ENCODE results near the gene TMEM273. TPM values are rescaled to one million over a fixed set of nuclear protein-coding genes. Genes with fewer than 3 reads are reported as not detected.

TMEM273 gene
- polyA plus RNA-seq, 1 of the 3 experiments (the other 2 are of a cell fraction), result not detected

- Histone ChIP-seq H2AFZ (ENCODE audit: low read depth) (no peak overlapping the region), H3K9me2 (no peaks in the 10 kb centered on the region), H3K9ac (no peak overlapping the region), H3K27me3 (ENCODE audit: insufficient read depth) (no peaks in the 10 kb centered on the region), H3F3A (replicated peaks; ENCODE audit: insufficient read depth) (no peaks in the 10 kb centered on the region), H3K4me3 (ENCODE audit: low read depth in 2 of 2, low read length in 1 of 2) (no peak overlapping the region), H3K4me2 (no peak overlapping the region), H3K4me1 (ENCODE audit: control insufficient read depth in 1 of 2, insufficient read depth in 2 of 2, low read depth in 1 of 2, low read length in 1 of 2) (no peaks in the 10 kb centered on the region), H3K27ac (ENCODE audit: low read depth in 2 of 2, low read length in 1 of 2) (no peak overlapping the region), H4K20me1 (ENCODE audit: insufficient read depth) (no peaks in the 10 kb centered on the region), H3K79me2 (ENCODE audit: insufficient read depth) (no peaks in the 10 kb centered on the region), H3K36me3 (replicated peaks in 1 of 2; ENCODE audit: control insufficient read depth in 1 of 2, insufficient read depth in 2 of 2, low read length in 1 of 2) (no peaks in the 10 kb centered on the region), H3K9me3 (no peaks in the 10 kb centered on the region)
- no peak for DNase-seq
- POLR2A ChIA-PET, result no interaction called here
- no peak for TF ChIP-seq GATA2 (CRISPR knock-in tag; IDR thresholded peaks at IDR 0.05)
- TF ChIP-seq FOSL2 (IDR thresholded peaks at IDR 0.05; ENCODE audit: borderline replicate concordance, low read depth), result no peak
- WGBS (ENCODE audit: low lambda C conversion rate), result 21% methylated on average over 4 of the region's 4 CpGs
- CTCF ChIA-PET, result interaction anchor here (1.1 to 1.5 kb wide), 2 partner anchors 13 to 286 kb away, joined by 3 to 4 read pairs; no protein-coding TSS in a partner anchor
Observed at GRCh38 chr10:49226594-49226993, 38.4 kb upstream of the TMEM273 start.

- H2AFZ ChIP-seq (ENCODE audit: low read depth), result no peak overlapping the region
- WGBS (ENCODE audit: low lambda C conversion rate), result 35% methylated on average over 8 of the region's 12 CpGs
- no peaks in the 10 kb centered on the region for H3F3A ChIP-seq (replicated peaks; ENCODE audit: insufficient read depth)
- no peak overlapping the region for H3K9ac ChIP-seq
- DNase-seq, result no peak
- H3K27me3 ChIP-seq (ENCODE audit: insufficient read depth), result no peaks in the 10 kb centered on the region
- no peaks in the 10 kb centered on the region for H4K20me1 ChIP-seq (ENCODE audit: insufficient read depth)
- ChIA-PET POLR2A (no interaction called here), CTCF (interaction anchor here (1.1 kb wide), 1 partner anchor 288 kb away, joined by 3 read pairs; no protein-coding TSS in a partner anchor)
- no peaks in the 10 kb centered on the region for H3K9me2 ChIP-seq
- H3K4me2 ChIP-seq, result no peak overlapping the region
- H3K9me3 ChIP-seq, result no peaks in the 10 kb centered on the region
- H3K27ac ChIP-seq (ENCODE audit: low read depth in 2 of 2, low read length in 1 of 2), result no peak overlapping the region
- no peak for TF ChIP-seq RCOR1 (IDR thresholded peaks at IDR 0.05; ENCODE audit: low read length)
- TF ChIP-seq USF2 (IDR thresholded peaks at IDR 0.05; ENCODE audit: borderline replicate concordance, low read depth, low read length), result no peak
- TF ChIP-seq CTCF (IDR thresholded peaks at IDR 0.05), result no peak
- no peak for TF ChIP-seq USF1 (IDR thresholded peaks at IDR 0.05; ENCODE audit: borderline replicate concordance, low read depth)
- TF ChIP-seq ELF1 (IDR thresholded peaks at IDR 0.05), result no peak
- no peak for TF ChIP-seq FOXJ3 (CRISPR knock-in tag; IDR thresholded peaks at IDR 0.05)
- no peak for TF ChIP-seq JUND (IDR thresholded peaks at IDR 0.05)
- no peak for TF ChIP-seq RFX5 (IDR thresholded peaks at IDR 0.05; ENCODE audit: low read length)
- no peak for TF ChIP-seq IRF3 (IDR thresholded peaks at IDR 0.05; ENCODE audit: low read depth, low read length)
- TF ChIP-seq NRF1 (IDR thresholded peaks at IDR 0.05; ENCODE audit: low read depth, low read length), result no peak
- TF ChIP-seq POLR2AphosphoS5 (IDR thresholded peaks at IDR 0.05; ENCODE audit: low read depth, low read length), result no peak
- TF ChIP-seq, protein P1, sequence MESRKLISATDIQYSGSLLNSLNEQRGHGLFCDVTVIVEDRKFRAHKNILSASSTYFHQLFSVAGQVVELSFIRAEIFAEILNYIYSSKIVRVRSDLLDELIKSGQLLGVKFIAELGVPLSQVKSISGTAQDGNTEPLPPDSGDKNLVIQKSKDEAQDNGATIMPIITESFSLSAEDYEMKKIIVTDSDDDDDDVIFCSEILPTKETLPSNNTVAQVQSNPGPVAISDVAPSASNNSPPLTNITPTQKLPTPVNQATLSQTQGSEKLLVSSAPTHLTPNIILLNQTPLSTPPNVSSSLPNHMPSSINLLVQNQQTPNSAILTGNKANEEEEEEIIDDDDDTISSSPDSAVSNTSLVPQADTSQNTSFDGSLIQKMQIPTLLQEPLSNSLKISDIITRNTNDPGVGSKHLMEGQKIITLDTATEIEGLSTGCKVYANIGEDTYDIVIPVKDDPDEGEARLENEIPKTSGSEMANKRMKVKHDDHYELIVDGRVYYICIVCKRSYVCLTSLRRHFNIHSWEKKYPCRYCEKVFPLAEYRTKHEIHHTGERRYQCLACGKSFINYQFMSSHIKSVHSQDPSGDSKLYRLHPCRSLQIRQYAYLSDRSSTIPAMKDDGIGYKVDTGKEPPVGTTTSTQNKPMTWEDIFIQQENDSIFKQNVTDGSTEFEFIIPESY (IDR thresholded peaks at IDR 0.05; ENCODE audit: borderline replicate concordance, low read depth), result no peak
- no peak for TF ChIP-seq TEAD4 (IDR thresholded peaks at IDR 0.05; ENCODE audit: borderline replicate concordance, insufficient read depth)
- no peak for TF ChIP-seq RXRA (IDR thresholded peaks at IDR 0.05; ENCODE audit: borderline replicate concordance, low read depth)
- H3K36me3 ChIP-seq (replicated peaks in 1 of 2; ENCODE audit: control insufficient read depth in 1 of 2, insufficient read depth in 2 of 2, low read length in 1 of 2), result no peaks in the 10 kb centered on the region
- no peak overlapping the region for H3K4me3 ChIP-seq (ENCODE audit: low read depth in 2 of 2, low read length in 1 of 2)
- H3K4me1 ChIP-seq (ENCODE audit: control insufficient read depth in 1 of 2, insufficient read depth in 2 of 2, low read depth in 1 of 2, low read length in 1 of 2), result no peaks in the 10 kb centered on the region
- no peaks in the 10 kb centered on the region for H3K79me2 ChIP-seq (ENCODE audit: insufficient read depth)
Observed at GRCh38 chr10:49225218-49225876, 37.2 kb upstream of the TMEM273 start.

All from SK-N-SH (cell line).